ENCODE results near the gene GLRX5. TPM values are rescaled to one million over a fixed set of nuclear protein-coding genes. Genes with fewer than 3 reads are reported as not detected.

GLRX5 gene
- total RNA-seq, 2 experiments from 2014 or later: 11.3 to 11.9 TPM

DNA sequence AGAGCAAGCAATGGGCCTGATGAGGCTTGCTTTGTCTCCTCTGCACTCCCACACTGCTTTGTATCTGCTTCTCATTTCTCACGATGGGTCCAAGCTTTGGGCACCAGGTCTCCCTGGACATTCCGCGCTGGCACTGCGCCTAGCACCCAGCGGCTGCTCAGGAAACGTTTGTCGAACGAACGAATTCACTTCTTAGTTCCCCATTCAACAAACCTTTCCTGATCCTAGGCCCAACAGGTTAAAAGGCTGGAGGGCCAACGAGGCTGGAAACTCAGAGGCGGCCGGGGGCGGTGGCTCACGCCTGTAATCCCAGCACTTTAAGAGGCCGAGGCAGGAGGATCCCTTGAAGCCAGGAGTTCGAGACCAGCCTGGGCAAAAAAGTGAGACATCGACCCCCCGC, 1.0 kb upstream of the GLRX5 start:
- Mint-ChIP-seq H3K4me3 (peak overlapping the region; percentile 94), H3K27me3 (no peaks in the 10 kb centered on the region), H3K27ac (peak overlapping the region; percentile 85), H3K4me1 (ENCODE audit: low read depth) (peaks cover 66% of the 10 kb centered on the region), H3K9me3 (no peaks in the 10 kb centered on the region), H3K36me3 (ENCODE audit: low read depth) (peaks cover 16% of the 10 kb centered on the region)
- CTCF ChIA-PET: interaction anchor here (1.4 to 3.0 kb wide), 2 partner anchors 18 to 92 kb away, joined by 10 to 17 read pairs; partner anchors contain the start of gene SYNE3
- POLR2A ChIA-PET: interaction anchor here (0.9 to 4.5 kb wide), 8 partner anchors 9 to 376 kb away, joined by 3 to 45 read pairs (median 12); partner anchors contain the start of genes DICER1 and SYNE3
- Histone ChIP-seq H3K4me3 (ENCODE audit: low read length) (peak overlapping the region; percentile 73), H3K36me3 (ENCODE audit: insufficient read depth, low read length) (peaks cover 14% of the 10 kb centered on the region), H3K27ac (ENCODE audit: low read depth in 1 of 2, low read length in 2 of 2) (peak overlapping the region; percentile 78 to 85), H3K9me3 (ENCODE audit: control insufficient read depth in 1 of 2, insufficient read depth in 1 of 2, low read length in 2 of 2) (no peaks in the 10 kb centered on the region), H3K27me3 (ENCODE audit: control insufficient read depth in 1 of 2, insufficient read depth in 2 of 2, low read length in 2 of 2) (no peaks in the 10 kb centered on the region), H3K4me1 (ENCODE audit: insufficient read depth, low read length) (peaks cover 37% of the 10 kb centered on the region)
- ATAC-seq (ENCODE audit: poor library complexity) (no peak), DNase-seq (peak in 2 of 14 experiments; percentile 39 to 45)
- intact Hi-C loops (cut with DNase I, micrococcal nuclease): loop anchor here (1.0 to 10.0 kb wide), 6 partner anchors 10 to 219 kb away; partner anchors contain the start of genes CLMN (in 1 of the 2) and SYNE3 (in 1 of the 2)
- TF ChIP-seq, protein P1, sequence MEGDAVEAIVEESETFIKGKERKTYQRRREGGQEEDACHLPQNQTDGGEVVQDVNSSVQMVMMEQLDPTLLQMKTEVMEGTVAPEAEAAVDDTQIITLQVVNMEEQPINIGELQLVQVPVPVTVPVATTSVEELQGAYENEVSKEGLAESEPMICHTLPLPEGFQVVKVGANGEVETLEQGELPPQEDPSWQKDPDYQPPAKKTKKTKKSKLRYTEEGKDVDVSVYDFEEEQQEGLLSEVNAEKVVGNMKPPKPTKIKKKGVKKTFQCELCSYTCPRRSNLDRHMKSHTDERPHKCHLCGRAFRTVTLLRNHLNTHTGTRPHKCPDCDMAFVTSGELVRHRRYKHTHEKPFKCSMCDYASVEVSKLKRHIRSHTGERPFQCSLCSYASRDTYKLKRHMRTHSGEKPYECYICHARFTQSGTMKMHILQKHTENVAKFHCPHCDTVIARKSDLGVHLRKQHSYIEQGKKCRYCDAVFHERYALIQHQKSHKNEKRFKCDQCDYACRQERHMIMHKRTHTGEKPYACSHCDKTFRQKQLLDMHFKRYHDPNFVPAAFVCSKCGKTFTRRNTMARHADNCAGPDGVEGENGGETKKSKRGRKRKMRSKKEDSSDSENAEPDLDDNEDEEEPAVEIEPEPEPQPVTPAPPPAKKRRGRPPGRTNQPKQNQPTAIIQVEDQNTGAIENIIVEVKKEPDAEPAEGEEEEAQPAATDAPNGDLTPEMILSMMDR (IDR thresholded peaks at IDR 0.05): no peak

GRCh38 chr14:95535226-95536021, 574 bp downstream of the GLRX5 start:
- Mint-ChIP-seq H3K27ac (peak overlapping the region; percentile 57), H3K4me3 (peak overlapping the region; percentile 96), H3K36me3 (ENCODE audit: low read depth) (peaks cover 16% of the 10 kb centered on the region), H3K4me1 (ENCODE audit: low read depth) (peaks cover 77% of the 10 kb centered on the region), H3K9me3 (no peaks in the 10 kb centered on the region), H3K27me3 (no peaks in the 10 kb centered on the region)
- ChIA-PET POLR2A (interaction anchor here (0.6 to 4.5 kb wide), 7 partner anchors 11 to 772 kb away, joined by 3 to 45 read pairs (median 4); partner anchors contain the start of gene SYNE3), CTCF (interaction anchor here (0.9 to 3.0 kb wide), 3 partner anchors 8 to 93 kb away, joined by 4 to 17 read pairs (median 7); no protein-coding TSS in a partner anchor)
- peaks cover 37% of the 10 kb centered on the region for H3K4me1 ChIP-seq (ENCODE audit: insufficient read depth, low read length)
- intact Hi-C loops (cut with DNase I, micrococcal nuclease): loop anchor here (2.0 to 10.0 kb wide), 4 partner anchors 17 to 221 kb away; partner anchors contain the start of genes CLMN (in 1 of the 2) and SYNE3 (in 1 of the 2)
- H3K36me3 ChIP-seq (ENCODE audit: insufficient read depth, low read length): peaks cover 10% of the 10 kb centered on the region
- peak overlapping the region; percentile 66 for H3K4me3 ChIP-seq (ENCODE audit: low read length)
- TF ChIP-seq, protein P1 (IDR thresholded peaks at IDR 0.05): no peak
- H3K9me3 ChIP-seq (ENCODE audit: control insufficient read depth in 1 of 2, insufficient read depth in 1 of 2, low read length in 2 of 2): no peaks in the 10 kb centered on the region
- ATAC-seq (ENCODE audit: poor library complexity) (no peak), DNase-seq (peak in 2 of 14 experiments; percentile 21 to 37)
- no peak overlapping the region for H3K27ac ChIP-seq (ENCODE audit: low read depth in 1 of 2, low read length in 2 of 2)
- H3K27me3 ChIP-seq (ENCODE audit: control insufficient read depth in 1 of 2, insufficient read depth in 2 of 2, low read length in 2 of 2): no peaks in the 10 kb centered on the region

- TF ChIP-seq, protein P1 (IDR thresholded peaks at IDR 0.05): no peak
- Histone ChIP-seq H3K4me3 (ENCODE audit: low read length) (peak overlapping the region; percentile 66), H3K4me1 (ENCODE audit: insufficient read depth, low read length) (peaks cover 37% of the 10 kb centered on the region), H3K36me3 (ENCODE audit: insufficient read depth, low read length) (peaks cover 6% of the 10 kb centered on the region), H3K27ac (ENCODE audit: low read depth in 1 of 2, low read length in 2 of 2) (no peak overlapping the region), H3K9me3 (ENCODE audit: control insufficient read depth in 1 of 2, insufficient read depth in 1 of 2, low read length in 2 of 2) (no peaks in the 10 kb centered on the region), H3K27me3 (ENCODE audit: control insufficient read depth in 1 of 2, insufficient read depth in 2 of 2, low read length in 2 of 2) (no peaks in the 10 kb centered on the region)
- no peaks in the 10 kb centered on the region for H3K27me3 Mint-ChIP-seq
- intact Hi-C loops (cut with DNase I, micrococcal nuclease): loop anchor here in 1 of 2 experiments (10.0 kb wide), 1 partner anchor 221 kb away; the partner anchor contains the start of gene CLMN
- H3K27ac Mint-ChIP-seq: peak overlapping the region; percentile 57
- ChIA-PET CTCF (interaction anchor here (1.3 to 2.3 kb wide), 2 partner anchors 9 to 20 kb away, joined by 3 to 7 read pairs; partner anchors contain the start of gene SYNE3), POLR2A (interaction anchor here (0.6 to 4.5 kb wide), 5 partner anchors 12 to 773 kb away, joined by 4 to 45 read pairs (median 4); partner anchors contain the start of gene SYNE3)
- H3K4me3 Mint-ChIP-seq: peak overlapping the region; percentile 96
- ATAC-seq (ENCODE audit: poor library complexity): no peak
- peaks cover 84% of the 10 kb centered on the region for H3K4me1 Mint-ChIP-seq (ENCODE audit: low read depth)
- no peaks in the 10 kb centered on the region for H3K9me3 Mint-ChIP-seq
- peaks cover 16% of the 10 kb centered on the region for H3K36me3 Mint-ChIP-seq (ENCODE audit: low read depth)
- DNase-seq: no peak
Observed at GRCh38 chr14:95536036-95536593, 1.3 kb downstream of the GLRX5 start.

All from CD4-positive, alpha-beta T cell (primary cell).